KOPT-K1 (cell line): ENCODE results near the gene URB1.
"Not testable (repeated sequence)": the region's sequence is repeated elsewhere in the genome, so short reads cannot be mapped to it uniquely, and the experiment has no call there.

ENCODE experiments used
- H3K27ac ChIP-seq: fragments of 200-600 bp; sonication (generic); 2 replicates; pipeline ENCODE4 v1.5.1; 2016; ENCODE audit warnings: antibody characterized with exemption, mild to moderate bottlenecking, low read depth, low read length; ENCODE audit not compliant: poor library complexity, severe bottlenecking
- H3K36me3 ChIP-seq: fragments of 200-600 bp; sonication (generic); 2 replicates; pipeline ENCODE4 v1.5.1; 2017; ENCODE audit warnings: antibody characterized with exemption, mild to moderate bottlenecking, low read length, moderate library complexity; ENCODE audit not compliant: insufficient read depth
- H3K9me3 ChIP-seq: fragments of 200-600 bp; sonication (generic); 2 replicates; pipeline ENCODE4 v1.5.1; 2017; ENCODE audit warnings: antibody characterized with exemption, low read length, mild to moderate bottlenecking; ENCODE audit not compliant: insufficient read depth, poor library complexity, severe bottlenecking

Gene URB1

GRCh38 chr21:32414579-32415358, 22.0 kb upstream of the URB1 start:
- no peak overlapping the region for H3K27ac ChIP-seq
- no peaks in the 10 kb centered on the region for H3K9me3 ChIP-seq
- no peaks in the 10 kb centered on the region for H3K36me3 ChIP-seq

- Histone ChIP-seq H3K27ac (no peak overlapping the region), H3K36me3 (no peaks in the 10 kb centered on the region), H3K9me3 (no peaks in the 10 kb centered on the region)
These were observed 21.1 kb upstream of the URB1 start for GRCh38 chr21:32413697-32414578.

GRCh38 chr21:32413015-32413504, 20.2 kb upstream of the URB1 start:
- Histone ChIP-seq H3K9me3 (no peaks in the 10 kb centered on the region), H3K27ac (no peak overlapping the region), H3K36me3 (no peaks in the 10 kb centered on the region)

GRCh38 chr21:32412162-32413014, 19.6 kb upstream of the URB1 start, which contains the start of gene EVA1C:
TSS of gene EVA1C (plus strand) at chr21:32412706. CDS start at chr21:32412854, 148 bp downstream.
- Histone ChIP-seq H3K27ac (no peak within 1 kb of the TSS), H3K36me3 (no peaks in the 10 kb centered on the region), H3K9me3 (no peaks in the 10 kb centered on the region)

GRCh38 chr21:32411350-32412161, 18.7 kb upstream of the URB1 start:
- Histone ChIP-seq H3K36me3 (no peaks in the 10 kb centered on the region), H3K27ac (no peak overlapping the region), H3K9me3 (no peaks in the 10 kb centered on the region)

- H3K36me3 ChIP-seq, result no peaks in the 10 kb centered on the region
- H3K27ac ChIP-seq, result no peak overlapping the region
- no peaks in the 10 kb centered on the region for H3K9me3 ChIP-seq
These were observed 18.1 kb upstream of the URB1 start for GRCh38 chr21:32410916-32411315.

GRCh38 chr21:32410291-32410690, 17.5 kb upstream of the URB1 start:
- Histone ChIP-seq H3K27ac (no peak overlapping the region), H3K36me3 (no peaks in the 10 kb centered on the region), H3K9me3 (no peaks in the 10 kb centered on the region)

GRCh38 chr21:32406405-32406804, 13.6 kb upstream of the URB1 start:
- Histone ChIP-seq H3K36me3 (no peaks in the 10 kb centered on the region), H3K27ac (no peak overlapping the region)

GRCh38 chr21:32403201-32403777, 10.5 kb upstream of the URB1 start:
- Histone ChIP-seq H3K9me3 (no peaks in the 10 kb centered on the region), H3K36me3 (no peaks in the 10 kb centered on the region), H3K27ac (no peak overlapping the region)

More at GRCh38 chr21:32406405-32406804, 13.6 kb upstream of the URB1 start:
- H3K9me3 ChIP-seq, result no peaks in the 10 kb centered on the region

GRCh38 chr21:32393677-32394001, 827 bp upstream of the URB1 start:
- Histone ChIP-seq H3K27ac (no peak overlapping the region), H3K9me3 (peaks cover 15% of the 10 kb centered on the region), H3K36me3 (peaks cover 17% of the 10 kb centered on the region)

- Histone ChIP-seq H3K36me3 (peaks cover 29% of the 10 kb centered on the region), H3K27ac (peak overlapping the region; percentile 53), H3K9me3 (peaks cover 15% of the 10 kb centered on the region)
These were observed 423 bp downstream of the URB1 start for GRCh38 chr21:32392299-32392879.

- peaks cover 34% of the 10 kb centered on the region for H3K36me3 ChIP-seq
- H3K9me3 ChIP-seq, result peaks cover 8% of the 10 kb centered on the region
- H3K27ac ChIP-seq, result peak overlapping the region; percentile 53
These were observed 1.1 kb downstream of the URB1 start for GRCh38 chr21:32391755-32392154.

GRCh38 chr21:32390537-32391224, 2.1 kb downstream of the URB1 start:
- not testable (repeated sequence) for H3K27ac ChIP-seq, H3K9me3 ChIP-seq
- H3K36me3 ChIP-seq, result peaks cover 44% of the 10 kb centered on the region
